ENCODE data around the gene SGIP1.

SGIP1 gene

GRCh38 chr1:66525086-66525485 is 8.9 kb upstream of the SGIP1 start:
- DNase-seq: no peak

DNA sequence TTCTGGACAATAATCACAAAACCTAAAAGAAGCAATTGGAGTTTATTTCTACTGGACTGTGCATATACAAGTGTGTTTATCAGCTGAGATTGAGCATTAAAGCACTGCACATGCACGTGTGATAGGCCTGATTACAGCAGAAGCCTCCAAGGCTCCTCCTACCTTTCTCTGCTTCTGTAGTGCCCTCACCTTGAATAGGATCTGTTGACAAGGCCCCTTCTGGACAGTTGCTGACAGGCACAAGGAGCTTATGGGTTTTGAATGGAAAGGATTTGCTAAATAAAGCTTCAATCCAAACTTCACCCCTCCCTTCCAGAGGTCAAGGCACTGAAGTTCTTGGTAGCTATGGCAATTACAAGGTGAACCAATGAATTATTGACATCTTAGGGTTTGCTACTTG is 7.9 kb upstream of the SGIP1 start:
- no peak for DNase-seq

GRCh38 chr1:66526991-66527390 is 7.0 kb upstream of the SGIP1 start:
- no peak for DNase-seq

DNA sequence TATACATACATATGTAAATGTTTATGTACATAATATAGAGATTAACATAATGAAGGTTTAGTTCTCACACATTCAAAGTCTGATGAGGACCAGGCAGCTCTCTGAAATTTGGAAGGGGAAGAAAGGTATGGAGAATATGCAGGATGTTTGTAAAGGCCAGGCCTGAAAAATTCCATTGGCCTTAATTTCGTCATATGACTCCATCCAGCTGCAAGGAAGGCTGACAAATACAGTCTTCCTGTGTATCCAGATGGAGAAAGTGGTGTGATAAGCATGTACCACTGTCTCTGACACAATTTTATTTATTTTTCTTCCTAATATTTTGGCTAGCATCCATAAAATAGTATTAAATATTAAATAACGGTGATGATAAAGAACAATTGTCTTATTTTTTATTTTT is 6.3 kb upstream of the SGIP1 start:
- DNase-seq: no peak

DNA sequence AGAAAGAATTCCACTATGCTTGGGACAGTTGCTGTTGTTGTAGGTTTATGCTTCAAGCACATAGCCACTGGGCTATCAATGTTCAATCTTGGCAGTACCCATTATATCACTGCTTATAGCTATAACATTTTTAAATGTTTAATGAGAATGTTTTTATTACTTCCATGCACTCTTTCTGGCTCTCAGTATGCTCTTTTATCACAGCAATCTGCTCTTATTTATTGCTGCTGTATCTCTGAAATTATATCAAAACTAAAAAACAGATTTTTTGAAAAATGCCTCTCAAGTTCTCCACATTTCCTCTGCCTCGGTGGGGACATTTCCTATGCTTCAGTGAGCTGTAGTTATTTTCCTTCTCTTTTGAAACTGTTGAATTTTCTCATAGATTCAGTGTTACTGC is 5.4 kb upstream of the SGIP1 start:
- no peak for DNase-seq

- no peak for DNase-seq
These were observed 1.7 kb upstream of the SGIP1 start for GRCh38 chr1:66532214-66532613.

DNA sequence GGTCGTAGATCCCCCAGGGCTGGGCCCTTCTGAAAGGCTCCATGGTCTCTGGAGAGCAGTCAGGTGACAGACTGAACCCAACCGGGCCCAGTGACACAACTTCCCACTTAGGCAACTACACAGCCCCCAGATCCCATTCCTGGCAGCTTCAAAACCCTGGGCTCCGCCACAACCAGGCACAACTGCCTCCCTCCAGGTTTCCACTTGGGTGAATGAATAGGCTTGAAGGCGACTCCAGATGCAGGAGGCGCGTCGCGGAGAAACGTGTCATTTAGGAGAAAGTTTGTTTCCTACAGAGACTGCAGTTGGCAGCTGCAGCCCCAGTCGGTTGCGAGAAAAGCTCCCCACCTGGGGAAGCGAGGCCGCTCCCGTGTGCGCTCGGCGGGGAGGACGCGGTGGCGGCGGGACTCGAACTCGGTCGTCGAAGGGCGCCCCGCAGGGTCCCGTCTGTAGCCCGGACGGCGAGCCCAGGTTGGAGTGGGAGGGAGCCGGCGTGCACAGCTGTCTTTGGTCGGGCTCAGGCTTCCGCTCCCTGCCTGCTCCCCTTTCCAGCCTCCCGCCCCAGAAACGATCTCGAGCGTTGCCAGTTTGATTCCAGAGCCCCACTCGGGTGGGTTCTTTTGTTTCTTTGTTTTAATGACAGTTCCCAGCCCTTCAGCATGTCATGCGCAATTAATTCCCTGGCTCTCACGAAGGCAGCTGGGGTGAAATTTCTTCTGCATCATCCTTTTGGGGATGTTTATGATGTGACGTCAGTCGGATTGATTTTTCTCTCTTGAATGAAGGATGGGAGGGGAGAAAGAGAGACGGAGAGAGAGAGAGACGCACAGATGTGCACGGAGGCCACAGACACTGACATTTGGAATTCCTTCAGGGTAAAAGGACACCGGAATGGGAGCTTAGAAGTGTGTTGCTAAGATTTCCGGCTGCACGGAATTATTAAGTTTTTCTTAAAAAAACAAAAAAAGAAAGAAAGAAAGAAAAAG is 862 bp upstream of the SGIP1 start:
- DNase-seq: no peak

DNA sequence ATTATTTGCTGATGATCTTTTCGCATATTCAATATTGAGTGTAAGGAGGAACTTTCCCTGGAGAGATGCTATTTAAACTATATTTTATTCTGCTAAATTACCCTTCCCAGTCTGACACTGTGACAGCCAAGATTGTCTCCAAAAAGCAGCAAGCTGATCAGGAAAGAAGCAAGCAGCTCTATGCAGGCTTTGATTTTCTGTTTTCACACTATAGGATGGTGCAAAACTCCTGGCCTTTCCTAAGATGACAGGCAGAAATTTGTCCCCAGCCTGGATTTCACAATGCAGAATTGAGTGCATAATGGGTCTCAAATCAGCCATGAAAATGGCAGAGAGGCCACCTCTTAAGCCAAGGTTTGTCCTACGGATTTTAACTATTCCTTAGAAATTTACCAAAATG is 1.1 kb downstream of the SGIP1 start:
- DNase-seq: no peak

DNA sequence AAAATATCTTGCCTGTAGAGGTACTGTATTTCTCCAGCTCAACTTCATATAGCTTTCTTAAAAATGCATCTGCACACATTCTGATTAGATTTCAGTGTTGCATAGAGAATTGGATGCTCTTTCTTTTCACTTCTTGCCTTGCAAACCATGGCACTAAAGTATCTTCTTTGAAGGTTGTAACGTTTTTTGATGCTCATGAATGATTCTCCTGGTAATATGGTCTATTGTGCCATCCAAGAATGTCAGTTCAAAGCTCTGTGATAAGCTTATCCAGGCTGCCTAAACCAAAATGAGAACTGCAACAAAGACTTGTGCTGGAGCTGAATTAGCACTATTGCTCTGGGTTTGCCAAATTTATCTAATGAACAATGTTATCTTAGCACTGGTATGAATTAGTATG is 1.9 kb downstream of the SGIP1 start:
- DNase-seq: no peak

DNA sequence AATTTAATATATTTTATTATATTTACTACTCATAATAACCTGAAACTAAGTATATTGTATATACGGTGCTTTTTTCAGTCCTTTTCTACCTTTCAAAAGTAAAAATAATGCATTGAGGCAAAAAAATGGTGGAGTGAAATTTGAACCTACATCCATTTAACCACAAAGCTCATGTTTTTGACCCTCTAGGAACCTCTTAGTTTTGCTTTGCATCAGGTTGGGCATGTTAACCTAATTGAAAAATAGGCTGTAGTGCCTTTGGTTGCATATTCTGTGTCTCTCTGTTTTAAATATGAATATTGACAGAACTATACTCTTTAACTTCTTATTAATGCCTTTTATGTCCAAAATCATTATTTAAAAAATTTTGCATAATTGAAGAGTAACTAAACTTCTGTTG is 3.8 kb downstream of the SGIP1 start:
- DNase-seq: no peak

DNA sequence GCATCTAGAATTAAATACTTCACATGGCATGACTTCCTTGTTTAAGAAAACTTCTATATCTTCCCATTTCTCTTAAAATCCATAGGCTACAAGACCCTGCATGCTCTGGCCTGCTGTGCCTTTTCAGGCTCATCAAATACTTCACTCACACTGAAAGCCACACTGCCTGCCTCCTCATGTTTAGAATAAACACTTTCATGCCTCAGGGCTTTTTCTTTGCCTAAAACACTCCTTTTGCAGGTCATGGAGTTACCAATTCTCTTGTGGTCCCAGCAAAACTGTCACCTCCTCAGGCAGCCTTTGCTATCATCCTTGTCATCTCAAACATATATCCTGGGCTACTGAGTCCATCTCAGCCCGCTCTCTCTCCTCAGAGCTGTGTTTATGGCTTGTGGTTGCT is 5.5 kb downstream of the SGIP1 start:
- DNase-seq: no peak

- DNase-seq: no peak
These were observed 6.6 kb downstream of the SGIP1 start for GRCh38 chr1:66540434-66541032.

DNA sequence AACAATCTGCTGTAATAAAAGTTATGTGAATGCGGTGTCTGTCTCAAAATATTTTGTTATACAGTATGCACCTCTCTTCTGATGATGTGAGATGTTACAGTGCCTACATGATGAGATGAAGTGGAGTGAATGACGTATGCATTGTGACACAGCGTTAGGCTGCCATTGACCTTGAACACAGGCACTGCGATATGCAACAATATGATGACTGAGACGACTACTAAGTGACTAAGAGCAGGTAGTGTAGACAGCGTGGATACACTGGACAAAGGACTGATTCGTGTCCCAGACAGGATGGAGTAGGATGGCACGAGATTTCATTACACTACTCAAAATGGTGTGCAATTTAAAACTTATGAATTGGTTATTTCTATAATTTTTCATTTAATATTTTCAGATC is 8.4 kb downstream of the SGIP1 start:
- no peak for DNase-seq

DNA sequence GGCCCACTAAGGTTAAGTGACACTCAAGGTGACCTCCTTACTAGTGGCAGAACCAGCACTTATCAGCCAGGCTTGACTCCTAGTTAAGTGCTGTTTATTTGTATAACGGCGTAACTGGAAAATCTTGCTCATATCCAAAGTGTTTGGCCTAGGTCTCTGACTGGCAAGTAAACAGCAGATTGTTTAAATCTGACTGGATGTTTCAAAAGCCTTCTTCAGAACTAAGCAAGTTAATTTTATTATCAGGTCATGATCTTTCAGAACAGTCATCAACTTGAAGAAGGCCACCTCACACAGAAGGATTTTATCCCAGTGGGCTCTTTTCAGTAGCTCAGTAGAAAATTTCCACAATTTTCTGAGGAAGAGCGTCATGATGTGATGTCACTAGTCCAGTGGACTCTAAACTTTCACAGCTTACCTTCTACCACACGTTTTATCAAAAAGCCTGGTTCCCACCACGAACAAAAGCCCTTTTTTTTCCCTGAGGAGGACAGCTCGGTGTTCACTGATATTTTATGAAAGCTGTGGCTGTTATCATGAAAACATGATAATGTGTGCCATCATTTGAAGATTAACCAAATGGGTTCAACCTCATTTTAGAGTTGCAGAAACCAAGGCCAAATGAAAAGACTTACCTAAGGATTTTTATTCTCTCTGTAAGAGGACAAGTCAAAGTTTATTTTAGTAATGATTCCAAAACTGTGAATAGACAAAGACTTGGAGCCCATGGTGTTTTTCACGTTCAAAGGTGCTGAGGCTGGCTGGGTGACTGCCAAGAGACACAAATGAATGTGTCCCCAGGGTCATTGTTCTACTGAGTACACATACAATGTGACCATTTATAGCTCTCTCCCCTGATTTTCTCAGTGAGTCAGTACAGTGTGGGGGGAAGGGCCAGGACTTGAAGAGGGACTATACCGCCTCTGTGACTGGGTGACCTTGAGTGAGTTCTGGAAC is 9.1 kb downstream of the SGIP1 start:
- DNase-seq: no peak

DNA sequence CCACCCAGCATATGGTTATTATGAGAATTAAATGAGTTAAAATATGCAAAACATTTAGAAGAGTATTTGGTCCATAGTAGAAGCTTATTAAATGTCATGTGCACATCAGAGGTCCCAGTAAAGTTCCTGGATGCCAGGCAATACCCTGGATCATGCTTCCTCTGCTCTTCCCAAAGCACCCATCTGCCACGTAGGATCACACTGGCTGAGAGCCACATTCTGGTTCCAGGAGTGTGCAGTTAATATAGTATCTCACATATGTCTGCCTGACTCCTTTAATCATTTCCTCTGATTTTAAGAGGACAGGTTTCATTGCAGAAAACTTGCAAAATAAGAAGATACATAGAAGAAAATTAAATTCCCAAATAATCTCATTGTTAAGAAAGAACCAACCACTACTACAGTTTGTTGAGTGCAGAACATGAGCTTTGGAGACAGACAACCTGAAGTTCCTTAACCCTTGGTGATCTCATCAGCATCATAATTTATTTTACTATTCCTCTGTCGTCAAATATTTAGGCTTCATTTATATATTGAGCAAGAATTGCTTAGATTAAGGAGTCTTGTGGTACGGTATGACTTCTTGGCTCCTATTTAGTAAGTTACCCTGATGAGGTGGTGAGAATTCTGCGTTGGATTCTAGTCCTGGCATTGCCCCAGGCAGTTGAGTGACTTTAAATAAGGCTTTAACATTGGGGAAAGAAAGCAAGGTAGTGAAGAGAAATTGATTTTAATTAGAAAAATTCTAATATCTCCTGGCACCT is 12.3 kb downstream of the SGIP1 start:
- no peak for DNase-seq

DNA sequence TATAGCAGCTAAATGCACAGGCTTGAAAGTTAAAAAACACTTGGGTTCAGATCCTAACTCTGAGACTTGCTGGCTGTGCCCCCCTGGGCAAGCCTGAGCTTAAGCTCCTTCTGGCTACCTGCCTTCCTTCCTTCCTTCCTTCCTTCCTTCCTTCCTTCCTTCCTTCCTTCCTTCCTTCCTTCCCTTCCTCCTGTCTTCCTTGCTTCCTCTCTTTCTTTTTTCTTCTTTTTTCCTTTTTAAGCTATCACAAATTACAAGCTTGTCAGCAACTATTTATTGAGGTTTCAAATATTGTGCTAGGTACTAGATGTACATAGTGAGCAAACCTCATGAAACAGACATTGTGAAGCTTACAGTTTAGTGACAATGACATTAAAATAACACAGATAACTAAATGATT is 15.1 kb downstream of the SGIP1 start:
- DNase-seq: no peak

DNA sequence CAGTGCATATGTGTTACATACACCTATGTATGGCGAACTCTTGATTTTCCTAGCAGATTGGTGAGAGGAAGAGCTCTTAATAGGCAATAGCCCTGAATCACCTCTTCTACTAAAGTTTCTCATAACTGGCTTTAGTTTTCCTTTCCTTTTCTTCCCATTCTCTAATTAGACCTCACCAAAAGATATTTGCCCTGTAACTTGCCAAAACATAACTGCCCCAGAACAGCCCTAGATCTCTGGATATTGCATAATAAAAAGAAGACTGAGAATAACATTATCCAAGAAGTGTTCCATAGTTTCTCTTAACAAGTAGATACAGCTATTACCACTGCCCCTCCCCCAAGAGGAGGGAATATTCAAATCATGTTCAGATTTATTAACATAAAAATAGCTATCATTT is 16.3 kb downstream of the SGIP1 start:
- no peak for DNase-seq

- DNase-seq: no peak
These were observed 18.3 kb downstream of the SGIP1 start for GRCh38 chr1:66552287-66552686.

DNA sequence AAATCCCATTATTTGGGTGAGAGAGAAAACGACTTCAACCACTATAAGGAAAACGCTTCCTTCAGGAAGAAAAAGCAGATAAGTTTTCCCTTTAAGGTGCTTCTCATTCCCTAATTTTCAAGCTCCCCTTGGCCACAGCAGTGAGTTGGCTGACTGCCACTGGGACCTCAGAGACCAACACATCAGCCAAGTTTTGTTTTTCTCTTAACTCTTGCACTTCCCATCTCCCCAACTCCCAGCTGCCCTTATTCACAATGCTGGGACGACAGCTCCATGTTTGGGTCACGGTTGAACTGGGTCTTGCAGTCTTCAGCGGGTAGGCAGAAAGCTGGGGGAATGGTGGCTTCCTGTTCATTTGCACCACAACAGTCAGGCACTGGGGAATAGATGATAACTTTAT is 18.9 kb downstream of the SGIP1 start:
- DNase-seq: no peak

- no peak for DNase-seq
These were observed 19.9 kb downstream of the SGIP1 start for GRCh38 chr1:66553846-66554245.

GRCh38 chr1:66556161-66556611 is 22.2 kb downstream of the SGIP1 start:
- DNase-seq: no peak

GRCh38 chr1:66557157-66557556 is 23.2 kb downstream of the SGIP1 start:
- DNase-seq: no peak

All from effector CD4-positive, alpha-beta T cell (primary cell).